K562 (cell line): ENCODE data around the gene SOSTDC1. TPM values are rescaled to one million over a fixed set of nuclear protein-coding genes. Genes with fewer than 3 reads are reported as not detected.

ENCODE experiments used
- CBX2 ChIP-seq: fragments of 200-600 bp; sonication (generic); IDR thresholded peaks from one replicate; pipeline ENCODE4 v1.6.1; 2012; ENCODE audit warnings: mild to moderate bottlenecking, low read length, inconsistent platforms; ENCODE audit not compliant: insufficient read depth, poor library complexity, severe bottlenecking
- ELF2 ChIP-seq: fragments of 250-450 bp; sonication (Bioruptor Pico); IDR thresholded peaks from 2 replicates; pipeline ENCODE4 v1.5.0; 2021; ENCODE audit warnings: mild to moderate bottlenecking
- FOXP1 ChIP-seq: sonication (generic); formaldehyde crosslinking; IDR thresholded peaks from 2 replicates; pipeline ENCODE4 v1.8.0; 2022; ENCODE audit warnings: mild to moderate bottlenecking, missing genetic modification reagents
- LARP7 ChIP-seq: fragments of 450-650 bp; IDR thresholded peaks from 2 replicates; pipeline ENCODE4 v1.6.1; 2016
- RBM17 ChIP-seq: fragments of 200-400 bp; formaldehyde crosslinking; IDR thresholded peaks from 2 replicates; pipeline ENCODE4 v1.6.1; 2017; ENCODE audit warnings: low read depth, mild to moderate bottlenecking, low read length, borderline replicate concordance
- RBM39 ChIP-seq: fragments of 200-400 bp; formaldehyde crosslinking; optimal IDR thresholded peaks from 2 replicates; pipeline ENCODE3; 2018; ENCODE audit warnings: low read depth, low read length
- ZBTB8A ChIP-seq: fragments of 450-650 bp; IDR thresholded peaks from 2 replicates; pipeline ENCODE4 v1.6.1; 2018; ENCODE audit warnings: mild to moderate bottlenecking, moderate library complexity; ENCODE audit not compliant: partially characterized antibody
- ZKSCAN1 ChIP-seq: fragments of 150-350 bp; IDR thresholded peaks from 2 replicates; pipeline ENCODE4 v1.6.1; 2016; ENCODE audit warnings: low read depth, low read length
- ZNF143 ChIP-seq: sonication (generic); formaldehyde crosslinking; IDR thresholded peaks from 2 replicates; pipeline ENCODE4 v1.9.0; 2022; ENCODE audit warnings: mild to moderate bottlenecking, missing genetic modification reagents
- ZNF764 ChIP-seq: fragments of 250-450 bp; sonication (Bioruptor Pico); IDR thresholded peaks from 2 replicates; pipeline ENCODE4 v1.4.0; 2020; ENCODE audit warnings: low read depth, mild to moderate bottlenecking, moderate library complexity
- polyA plus RNA-seq, 8 experiments: library from polyadenylated mRNA; depleted of rRNA in 4 of 8; stranded (reverse) in 5 of 8; unstranded in 3 of 8; fragments of >200 nt; fragmentation: Nextera tagmentation in 2 of 8; fragmentation: Illumina TruSeq in 1 of 8; extraction: Ambion mirVana in 2 of 8; extraction: Trizol in 1 of 8; gene quantifications; 2 replicates each; pipeline versions ENCODE4 v1.2.1 to v1.2.3, GENCODE V29; 2011 to 2014; ENCODE audit warnings: inconsistent platforms in 1 of 8, missing spikeins in 1 of 8
- total RNA-seq, 7 experiments: library from RNA; depleted of rRNA in 6 of 7; stranded (reverse); fragments of >200 nt in 6 of 7; fragmentation: Illumina TruSeq in 2 of 7; extraction: Trizol in 2 of 7; gene quantifications; 2 replicates each; pipeline versions ENCODE4 v1.2.1 to v1.2.3, GENCODE V29; 2011 to 2021; ENCODE audit warnings: low replicate concordance in 1 of 7
- TF ChIP-seq, protein P1 (sequence below): fragments of 250-450 bp; sonication (Bioruptor Pico); IDR thresholded peaks from 2 replicates; pipeline ENCODE4 v1.4.0; 2020; ENCODE audit warnings: mild to moderate bottlenecking, moderate library complexity
- TF ChIP-seq, protein P2 (sequence below): fragments of 450-650 bp; IDR thresholded peaks from 2 replicates; pipeline ENCODE4 v1.6.1; 2016; ENCODE audit warnings: mild to moderate bottlenecking, moderate library complexity
- TF ChIP-seq, protein P3 (sequence below): sonication (generic); formaldehyde crosslinking; IDR thresholded peaks from 2 replicates; pipeline ENCODE4 v1.8.0; 2022; ENCODE audit warnings: mild to moderate bottlenecking, missing genetic modification reagents

Gene SOSTDC1
- total and polyA plus RNA-seq, 9 of the 15 experiments (the other 6 are each of a cell fraction or from before 2014, with no cell fraction given): 8.3 to 48.6 (median 15.9) TPM

DNA sequence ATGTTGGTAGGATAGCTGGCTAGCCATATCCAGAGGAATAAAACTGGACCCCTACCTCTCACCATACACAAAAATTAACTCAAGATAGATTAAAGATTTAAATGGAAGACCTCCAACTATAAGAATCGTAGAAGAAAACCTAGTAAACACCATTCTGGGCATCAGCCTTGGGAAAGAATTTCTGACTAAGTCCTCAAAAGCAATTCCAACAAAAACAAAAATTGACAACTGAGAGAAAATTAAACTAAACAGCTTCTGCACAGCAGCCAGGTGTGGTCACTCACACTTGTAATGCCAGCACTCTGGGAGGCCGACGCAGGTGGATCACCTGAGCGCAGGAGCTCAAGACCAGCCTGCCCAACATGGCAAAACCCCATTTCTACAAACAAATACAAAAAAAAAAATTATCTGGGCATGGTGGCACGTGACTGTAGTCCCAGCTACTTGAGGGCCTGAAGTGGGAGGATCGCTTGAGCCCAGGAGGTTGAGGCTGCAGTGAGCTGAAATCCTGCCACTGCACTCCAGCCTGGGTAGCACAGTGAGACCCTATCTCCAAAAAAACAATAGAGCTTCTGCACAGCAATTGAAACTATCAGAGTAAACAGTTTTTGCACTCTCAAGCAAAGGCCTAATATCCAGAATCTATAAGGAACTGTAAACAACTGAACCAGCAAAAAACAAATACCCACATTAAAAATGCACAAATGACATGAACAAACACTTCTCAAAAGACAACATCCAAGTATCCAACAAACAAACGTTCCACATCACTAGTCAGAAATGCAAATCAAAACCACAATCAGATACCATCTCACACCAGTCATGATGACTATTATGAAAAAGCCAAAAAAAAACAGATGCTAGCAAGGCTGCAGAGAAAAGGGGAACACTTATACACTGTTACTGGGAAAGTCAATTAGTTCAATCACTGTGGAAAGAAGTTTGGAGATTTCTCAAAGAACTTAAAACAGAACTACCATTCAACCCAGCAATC is 49.0 kb downstream of the SOSTDC1 start (continued):
- TF ChIP-seq, protein P1, sequence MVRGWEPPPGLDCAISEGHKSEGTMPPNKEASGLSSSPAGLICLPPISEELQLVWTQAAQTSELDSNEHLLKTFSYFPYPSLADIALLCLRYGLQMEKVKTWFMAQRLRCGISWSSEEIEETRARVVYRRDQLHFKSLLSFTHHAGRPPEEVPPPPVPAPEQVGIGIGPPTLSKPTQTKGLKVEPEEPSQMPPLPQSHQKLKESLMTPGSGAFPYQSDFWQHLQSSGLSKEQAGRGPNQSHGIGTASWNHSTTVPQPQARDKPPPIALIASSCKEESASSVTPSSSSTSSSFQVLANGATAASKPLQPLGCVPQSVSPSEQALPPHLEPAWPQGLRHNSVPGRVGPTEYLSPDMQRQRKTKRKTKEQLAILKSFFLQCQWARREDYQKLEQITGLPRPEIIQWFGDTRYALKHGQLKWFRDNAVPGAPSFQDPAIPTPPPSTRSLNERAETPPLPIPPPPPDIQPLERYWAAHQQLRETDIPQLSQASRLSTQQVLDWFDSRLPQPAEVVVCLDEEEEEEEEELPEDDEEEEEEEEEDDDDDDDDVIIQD (CRISPR knock-in tag): no peak
- TF ChIP-seq ZKSCAN1: no peak
- TF ChIP-seq ZBTB8A: no peak
- TF ChIP-seq CBX2: no peak
- TF ChIP-seq, protein P2, sequence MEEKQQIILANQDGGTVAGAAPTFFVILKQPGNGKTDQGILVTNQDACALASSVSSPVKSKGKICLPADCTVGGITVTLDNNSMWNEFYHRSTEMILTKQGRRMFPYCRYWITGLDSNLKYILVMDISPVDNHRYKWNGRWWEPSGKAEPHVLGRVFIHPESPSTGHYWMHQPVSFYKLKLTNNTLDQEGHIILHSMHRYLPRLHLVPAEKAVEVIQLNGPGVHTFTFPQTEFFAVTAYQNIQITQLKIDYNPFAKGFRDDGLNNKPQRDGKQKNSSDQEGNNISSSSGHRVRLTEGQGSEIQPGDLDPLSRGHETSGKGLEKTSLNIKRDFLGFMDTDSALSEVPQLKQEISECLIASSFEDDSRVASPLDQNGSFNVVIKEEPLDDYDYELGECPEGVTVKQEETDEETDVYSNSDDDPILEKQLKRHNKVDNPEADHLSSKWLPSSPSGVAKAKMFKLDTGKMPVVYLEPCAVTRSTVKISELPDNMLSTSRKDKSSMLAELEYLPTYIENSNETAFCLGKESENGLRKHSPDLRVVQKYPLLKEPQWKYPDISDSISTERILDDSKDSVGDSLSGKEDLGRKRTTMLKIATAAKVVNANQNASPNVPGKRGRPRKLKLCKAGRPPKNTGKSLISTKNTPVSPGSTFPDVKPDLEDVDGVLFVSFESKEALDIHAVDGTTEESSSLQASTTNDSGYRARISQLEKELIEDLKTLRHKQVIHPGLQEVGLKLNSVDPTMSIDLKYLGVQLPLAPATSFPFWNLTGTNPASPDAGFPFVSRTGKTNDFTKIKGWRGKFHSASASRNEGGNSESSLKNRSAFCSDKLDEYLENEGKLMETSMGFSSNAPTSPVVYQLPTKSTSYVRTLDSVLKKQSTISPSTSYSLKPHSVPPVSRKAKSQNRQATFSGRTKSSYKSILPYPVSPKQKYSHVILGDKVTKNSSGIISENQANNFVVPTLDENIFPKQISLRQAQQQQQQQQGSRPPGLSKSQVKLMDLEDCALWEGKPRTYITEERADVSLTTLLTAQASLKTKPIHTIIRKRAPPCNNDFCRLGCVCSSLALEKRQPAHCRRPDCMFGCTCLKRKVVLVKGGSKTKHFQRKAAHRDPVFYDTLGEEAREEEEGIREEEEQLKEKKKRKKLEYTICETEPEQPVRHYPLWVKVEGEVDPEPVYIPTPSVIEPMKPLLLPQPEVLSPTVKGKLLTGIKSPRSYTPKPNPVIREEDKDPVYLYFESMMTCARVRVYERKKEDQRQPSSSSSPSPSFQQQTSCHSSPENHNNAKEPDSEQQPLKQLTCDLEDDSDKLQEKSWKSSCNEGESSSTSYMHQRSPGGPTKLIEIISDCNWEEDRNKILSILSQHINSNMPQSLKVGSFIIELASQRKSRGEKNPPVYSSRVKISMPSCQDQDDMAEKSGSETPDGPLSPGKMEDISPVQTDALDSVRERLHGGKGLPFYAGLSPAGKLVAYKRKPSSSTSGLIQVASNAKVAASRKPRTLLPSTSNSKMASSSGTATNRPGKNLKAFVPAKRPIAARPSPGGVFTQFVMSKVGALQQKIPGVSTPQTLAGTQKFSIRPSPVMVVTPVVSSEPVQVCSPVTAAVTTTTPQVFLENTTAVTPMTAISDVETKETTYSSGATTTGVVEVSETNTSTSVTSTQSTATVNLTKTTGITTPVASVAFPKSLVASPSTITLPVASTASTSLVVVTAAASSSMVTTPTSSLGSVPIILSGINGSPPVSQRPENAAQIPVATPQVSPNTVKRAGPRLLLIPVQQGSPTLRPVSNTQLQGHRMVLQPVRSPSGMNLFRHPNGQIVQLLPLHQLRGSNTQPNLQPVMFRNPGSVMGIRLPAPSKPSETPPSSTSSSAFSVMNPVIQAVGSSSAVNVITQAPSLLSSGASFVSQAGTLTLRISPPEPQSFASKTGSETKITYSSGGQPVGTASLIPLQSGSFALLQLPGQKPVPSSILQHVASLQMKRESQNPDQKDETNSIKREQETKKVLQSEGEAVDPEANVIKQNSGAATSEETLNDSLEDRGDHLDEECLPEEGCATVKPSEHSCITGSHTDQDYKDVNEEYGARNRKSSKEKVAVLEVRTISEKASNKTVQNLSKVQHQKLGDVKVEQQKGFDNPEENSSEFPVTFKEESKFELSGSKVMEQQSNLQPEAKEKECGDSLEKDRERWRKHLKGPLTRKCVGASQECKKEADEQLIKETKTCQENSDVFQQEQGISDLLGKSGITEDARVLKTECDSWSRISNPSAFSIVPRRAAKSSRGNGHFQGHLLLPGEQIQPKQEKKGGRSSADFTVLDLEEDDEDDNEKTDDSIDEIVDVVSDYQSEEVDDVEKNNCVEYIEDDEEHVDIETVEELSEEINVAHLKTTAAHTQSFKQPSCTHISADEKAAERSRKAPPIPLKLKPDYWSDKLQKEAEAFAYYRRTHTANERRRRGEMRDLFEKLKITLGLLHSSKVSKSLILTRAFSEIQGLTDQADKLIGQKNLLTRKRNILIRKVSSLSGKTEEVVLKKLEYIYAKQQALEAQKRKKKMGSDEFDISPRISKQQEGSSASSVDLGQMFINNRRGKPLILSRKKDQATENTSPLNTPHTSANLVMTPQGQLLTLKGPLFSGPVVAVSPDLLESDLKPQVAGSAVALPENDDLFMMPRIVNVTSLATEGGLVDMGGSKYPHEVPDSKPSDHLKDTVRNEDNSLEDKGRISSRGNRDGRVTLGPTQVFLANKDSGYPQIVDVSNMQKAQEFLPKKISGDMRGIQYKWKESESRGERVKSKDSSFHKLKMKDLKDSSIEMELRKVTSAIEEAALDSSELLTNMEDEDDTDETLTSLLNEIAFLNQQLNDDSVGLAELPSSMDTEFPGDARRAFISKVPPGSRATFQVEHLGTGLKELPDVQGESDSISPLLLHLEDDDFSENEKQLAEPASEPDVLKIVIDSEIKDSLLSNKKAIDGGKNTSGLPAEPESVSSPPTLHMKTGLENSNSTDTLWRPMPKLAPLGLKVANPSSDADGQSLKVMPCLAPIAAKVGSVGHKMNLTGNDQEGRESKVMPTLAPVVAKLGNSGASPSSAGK: peak; percentile 26; the same call in 1 of the 2 replicates
- no peak for TF ChIP-seq RBM39
- TF ChIP-seq ELF2: no peak
- TF ChIP-seq FOXP1 (CRISPR knock-in tag): no peak
- no peak for TF ChIP-seq ZNF143 (CRISPR knock-in tag)
- no peak for TF ChIP-seq RBM17
- TF ChIP-seq LARP7: no peak
- TF ChIP-seq ZNF764 (CRISPR knock-in tag): no peak
- TF ChIP-seq, protein P3, sequence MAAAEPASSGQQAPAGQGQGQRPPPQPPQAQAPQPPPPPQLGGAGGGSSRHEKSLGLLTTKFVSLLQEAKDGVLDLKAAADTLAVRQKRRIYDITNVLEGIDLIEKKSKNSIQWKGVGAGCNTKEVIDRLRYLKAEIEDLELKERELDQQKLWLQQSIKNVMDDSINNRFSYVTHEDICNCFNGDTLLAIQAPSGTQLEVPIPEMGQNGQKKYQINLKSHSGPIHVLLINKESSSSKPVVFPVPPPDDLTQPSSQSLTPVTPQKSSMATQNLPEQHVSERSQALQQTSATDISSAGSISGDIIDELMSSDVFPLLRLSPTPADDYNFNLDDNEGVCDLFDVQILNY (CRISPR knock-in tag): no peak
